Mesendoderm (in vitro differentiated cells): ENCODE measurements around the gene CAPN12.

Experiments
- DNase-seq: peaks from one replicate; pipeline ENCODE4 v3.0.0; 2013
- H2AK5ac ChIP-seq: 2 replicates; pipeline ENCODE4 v1.6.1; 2013; ENCODE audit warnings: low read length, inconsistent platforms
- H2BK120ac ChIP-seq: 2 replicates; pipeline ENCODE4 v1.6.1; 2013; ENCODE audit warnings: low read depth, mild to moderate bottlenecking, low read length, moderate library complexity, mixed read lengths
- H2BK15ac ChIP-seq: replicated peaks from 2 replicates; pipeline ENCODE4 v1.6.1; 2013; ENCODE audit warnings: low read depth, mild to moderate bottlenecking, moderate library complexity
- H2BK5ac ChIP-seq: 2 replicates; pipeline ENCODE4 v1.6.1; 2013; ENCODE audit warnings: low read length, inconsistent platforms
- H3K18ac ChIP-seq: 2 replicates; pipeline ENCODE4 v1.6.1; 2013; ENCODE audit warnings: mild to moderate bottlenecking, low read length, mixed read lengths
- H3K23ac ChIP-seq: one replicate; pipeline ENCODE4 v1.6.1; 2013; ENCODE audit warnings: low read length
- H3K27ac ChIP-seq: 2 replicates; pipeline ENCODE4 v1.5.1; 2013; ENCODE audit warnings: low read depth, mild to moderate bottlenecking, inconsistent platforms, low read length, moderate library complexity
- H3K27me3 ChIP-seq: 2 replicates; pipeline ENCODE4 v1.6.1; 2013; ENCODE audit warnings: low read length, control low read depth, mild to moderate bottlenecking, inconsistent platforms; ENCODE audit not compliant: insufficient read depth, poor library complexity
- H3K36me3 ChIP-seq: 2 replicates; pipeline ENCODE4 v1.6.1; 2013; ENCODE audit warnings: low read length, inconsistent platforms; ENCODE audit not compliant: control insufficient read depth, insufficient read depth
- H3K4ac ChIP-seq: one replicate; pipeline ENCODE4 v1.6.1; 2013; ENCODE audit warnings: low read depth, mild to moderate bottlenecking, low read length, moderate library complexity
- H3K4me1 ChIP-seq: 2 replicates; pipeline ENCODE4 v1.6.1; 2013; ENCODE audit warnings: low read depth, low read length, inconsistent platforms; ENCODE audit not compliant: control insufficient read depth
- H3K4me2 ChIP-seq: 2 replicates; pipeline ENCODE4 v1.6.1; 2013; ENCODE audit warnings: low read length
- H3K4me3 ChIP-seq: 2 replicates; pipeline ENCODE4 v1.5.1; 2013; ENCODE audit warnings: mild to moderate bottlenecking, low read length
- H3K56ac ChIP-seq: one replicate; pipeline ENCODE4 v1.6.1; 2013; ENCODE audit warnings: low read length
- H3K79me1 ChIP-seq: 2 replicates; pipeline ENCODE4 v1.6.1; 2013; ENCODE audit warnings: low read length, inconsistent platforms
- H3K79me2 ChIP-seq: 2 replicates; pipeline ENCODE4 v1.6.1; 2013; ENCODE audit warnings: mild to moderate bottlenecking, low read length; ENCODE audit not compliant: control insufficient read depth, insufficient read depth
- H3K9ac ChIP-seq: 2 replicates; pipeline ENCODE4 v1.6.1; 2013; ENCODE audit warnings: low read length, inconsistent platforms
- H4K5ac ChIP-seq: one replicate; pipeline ENCODE4 v1.6.1; 2013; ENCODE audit warnings: low read length
- H4K8ac ChIP-seq: one replicate; pipeline ENCODE4 v1.6.1; 2013; ENCODE audit warnings: low read depth, mild to moderate bottlenecking, control low read depth, low read length, moderate library complexity
- WGBS: extraction: QIAGEN DNeasy Blood & Tissue Kit; methylation state at CpG from one replicate; pipeline ENCODE4 v1.1.7; 2013; ENCODE audit warnings: low lambda C conversion rate, missing lambda C conversion rate; ENCODE audit not compliant: insufficient coverage; ENCODE audit errors: extremely low coverage; 5-methylcytosine and 5-hydroxymethylcytosine counted together

The CAPN12 gene

DNA sequence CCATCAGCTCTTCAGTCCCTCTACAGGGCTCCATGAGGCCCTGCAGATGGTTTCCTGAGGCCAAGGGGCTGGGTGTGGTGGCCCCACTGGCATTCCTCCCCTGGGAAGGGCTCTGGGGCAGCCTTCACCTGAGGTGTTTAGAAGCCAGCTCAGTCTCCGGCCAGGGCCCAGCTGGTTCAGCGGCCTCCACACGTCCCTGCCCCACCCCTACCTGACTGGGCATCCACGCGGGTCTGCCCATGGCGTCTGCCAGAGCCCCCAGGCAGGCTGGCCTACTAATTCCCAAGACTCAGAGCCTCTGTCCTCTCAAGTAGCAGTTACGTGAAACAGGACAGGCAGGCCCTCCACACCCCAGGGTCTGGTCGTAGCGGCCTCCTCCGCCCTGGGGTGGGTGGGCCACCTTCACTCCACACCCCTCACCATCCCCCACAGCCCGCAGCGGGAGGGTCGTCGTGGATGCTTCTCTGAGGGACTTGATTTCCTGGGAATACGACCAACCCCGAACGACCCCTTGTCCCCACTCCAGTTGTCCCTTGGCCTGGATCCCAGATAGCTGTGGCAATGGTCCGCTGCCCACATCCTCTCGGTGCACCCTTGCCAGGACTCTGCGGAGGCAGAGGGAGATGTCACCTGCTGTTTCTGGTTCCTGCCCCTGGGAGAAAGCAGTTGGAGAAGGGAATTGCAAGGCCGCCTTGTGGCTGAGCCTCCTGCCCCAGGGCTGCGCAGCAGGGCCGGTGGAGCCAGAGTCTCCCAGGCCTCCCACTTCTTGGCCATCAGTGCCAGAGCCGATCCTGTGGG lies 24.3 kb downstream of the CAPN12 start:
- Histone ChIP-seq H3K4me2 (no peak overlapping the region), H3K4me3 (no peak overlapping the region), H2BK5ac (no peak overlapping the region), H3K9ac (no peak overlapping the region), H3K23ac (no peak overlapping the region), H2BK15ac (no peak overlapping the region), H3K27ac (no peak overlapping the region), H3K27me3 (no peaks in the 10 kb centered on the region), H3K79me2 (no peaks in the 10 kb centered on the region), H4K8ac (no peak overlapping the region), H2AK5ac (no peak overlapping the region), H3K4ac (no peak overlapping the region), H3K18ac (no peak overlapping the region), H3K56ac (no peak overlapping the region), H4K5ac (no peak overlapping the region), H3K79me1 (no peaks in the 10 kb centered on the region), H3K4me1 (no peaks in the 10 kb centered on the region), H3K36me3 (peaks cover 24% of the 10 kb centered on the region), H2BK120ac (no peak overlapping the region)
- DNase-seq, result no peak
- no CpG with 5 or more reads among the region's 24 CpGs for WGBS

GRCh38 chr19:38718747-38719543 lies 25.3 kb downstream of the CAPN12 start:
- H3K4me1 ChIP-seq, result no peaks in the 10 kb centered on the region
- peak; percentile 69 for DNase-seq
- no peak overlapping the region for H4K5ac ChIP-seq
- no peaks in the 10 kb centered on the region for H3K27me3 ChIP-seq
- H3K4me3 ChIP-seq, result no peak overlapping the region
- H3K56ac ChIP-seq, result peak overlapping the region; percentile 34
- no peak overlapping the region for H2BK120ac ChIP-seq
- peaks cover 26% of the 10 kb centered on the region for H3K36me3 ChIP-seq
- H3K79me1 ChIP-seq, result no peaks in the 10 kb centered on the region
- no peak overlapping the region for H4K8ac ChIP-seq
- H3K79me2 ChIP-seq, result no peaks in the 10 kb centered on the region
- H3K23ac ChIP-seq, result no peak overlapping the region
- H3K9ac ChIP-seq, result no peak overlapping the region
- no peak overlapping the region for H3K27ac ChIP-seq
- no peak overlapping the region for H3K18ac ChIP-seq
- no CpG with 5 or more reads among the region's 24 CpGs for WGBS
- H2AK5ac ChIP-seq, result no peak overlapping the region
- no peak overlapping the region for H2BK15ac ChIP-seq
- H3K4ac ChIP-seq, result no peak overlapping the region
- H2BK5ac ChIP-seq, result no peak overlapping the region
- no peak overlapping the region for H3K4me2 ChIP-seq

- no peak overlapping the region for H3K9ac ChIP-seq
- H3K27ac ChIP-seq, result no peak overlapping the region
- H3K79me1 ChIP-seq, result no peaks in the 10 kb centered on the region
- no peak overlapping the region for H4K8ac ChIP-seq
- H3K18ac ChIP-seq, result no peak overlapping the region
- H4K5ac ChIP-seq, result no peak overlapping the region
- no peaks in the 10 kb centered on the region for H3K4me1 ChIP-seq
- no peak overlapping the region for H2BK15ac ChIP-seq
- no peak overlapping the region for H2AK5ac ChIP-seq
- no CpG with 5 or more reads among the region's 11 CpGs for WGBS
- no peak for DNase-seq
- no peaks in the 10 kb centered on the region for H3K79me2 ChIP-seq
- H3K4ac ChIP-seq, result no peak overlapping the region
- no peak overlapping the region for H3K56ac ChIP-seq
- H3K23ac ChIP-seq, result no peak overlapping the region
- no peak overlapping the region for H3K4me2 ChIP-seq
- H3K27me3 ChIP-seq, result no peaks in the 10 kb centered on the region
- H3K36me3 ChIP-seq, result peaks cover 28% of the 10 kb centered on the region
- H2BK120ac ChIP-seq, result no peak overlapping the region
- no peak overlapping the region for H2BK5ac ChIP-seq
- H3K4me3 ChIP-seq, result no peak overlapping the region
Observed at GRCh38 chr19:38717855-38718254, 26.4 kb downstream of the CAPN12 start.

- Histone ChIP-seq H3K79me2 (no peaks in the 10 kb centered on the region), H4K5ac (no peak overlapping the region), H3K18ac (no peak overlapping the region), H3K27me3 (no peaks in the 10 kb centered on the region), H4K8ac (no peak overlapping the region), H3K79me1 (no peaks in the 10 kb centered on the region), H3K23ac (no peak overlapping the region), H2BK15ac (no peak overlapping the region), H3K27ac (no peak overlapping the region), H3K4me2 (no peak overlapping the region), H3K9ac (no peak overlapping the region), H3K4me1 (no peaks in the 10 kb centered on the region), H2AK5ac (no peak overlapping the region), H3K4ac (no peak overlapping the region), H2BK5ac (no peak overlapping the region), H3K36me3 (peaks cover 26% of the 10 kb centered on the region), H3K4me3 (no peak overlapping the region), H3K56ac (no peak overlapping the region), H2BK120ac (no peak overlapping the region)
- no peak for DNase-seq
- no CpG with 5 or more reads among the region's 17 CpGs for WGBS
Observed at GRCh38 chr19:38717051-38717450, 27.2 kb downstream of the CAPN12 start.

GRCh38 chr19:38715555-38715954 lies 28.7 kb downstream of the CAPN12 start:
- Histone ChIP-seq H3K79me2 (no peaks in the 10 kb centered on the region), H2AK5ac (no peak overlapping the region), H3K27ac (no peak overlapping the region), H3K56ac (no peak overlapping the region), H3K18ac (no peak overlapping the region), H3K23ac (no peak overlapping the region), H3K27me3 (no peaks in the 10 kb centered on the region), H3K4me1 (no peaks in the 10 kb centered on the region), H3K4me3 (no peak overlapping the region), H3K9ac (no peak overlapping the region), H3K79me1 (no peaks in the 10 kb centered on the region), H4K8ac (no peak overlapping the region), H4K5ac (no peak overlapping the region), H2BK15ac (no peak overlapping the region), H3K36me3 (peaks cover 25% of the 10 kb centered on the region), H2BK5ac (no peak overlapping the region), H3K4me2 (no peak overlapping the region), H3K4ac (no peak overlapping the region), H2BK120ac (no peak overlapping the region)
- DNase-seq, result no peak
- WGBS, result no CpG with 5 or more reads among the region's 3 CpGs
